HG03342 (cell line): Measurements from ENCODE around the gene TFF1.

ENCODE experiments used
- ATAC-seq: cut with Tn5 transposase; IDR thresholded peaks from one replicate; pipeline ENCODE4 v1.9.1; 2021; ENCODE audit warnings: mild to moderate bottlenecking, moderate library complexity; ENCODE audit not compliant: unreplicated experiment

The TFF1 gene

DNA sequence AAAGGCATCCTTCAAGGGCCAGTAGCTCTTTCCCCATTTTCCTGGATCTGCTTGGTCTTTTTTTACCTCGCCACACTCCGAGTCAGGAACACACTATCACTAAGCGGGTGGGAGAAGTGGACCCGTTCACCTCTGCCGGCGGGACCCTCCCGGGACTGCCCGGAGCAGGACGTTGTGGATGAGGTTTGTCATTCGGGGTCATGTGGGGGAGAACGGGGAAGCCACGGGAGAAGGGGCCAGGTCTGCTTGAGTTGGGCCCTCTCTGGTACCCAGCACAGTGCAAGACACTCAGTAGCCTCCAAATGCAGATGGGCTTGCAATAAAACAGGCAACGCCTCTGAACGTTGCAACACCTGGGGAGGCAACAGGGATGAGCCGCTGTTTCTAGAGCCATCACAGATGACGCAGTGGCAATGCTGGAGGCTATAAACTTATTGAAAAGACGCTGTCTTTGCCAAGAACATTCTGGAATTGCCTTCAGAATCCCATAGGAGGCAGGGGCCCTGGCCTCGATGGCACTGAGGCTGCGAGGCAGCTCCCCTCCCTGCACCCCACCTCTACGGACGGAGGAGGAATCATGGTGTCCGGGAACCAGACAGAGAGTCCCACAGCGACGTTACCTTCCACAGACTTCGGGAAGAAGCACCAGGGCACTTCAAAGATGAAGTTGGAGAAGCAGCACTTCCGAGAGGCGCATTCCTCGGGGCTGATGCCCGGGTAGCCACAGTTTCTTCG is 19.3 kb downstream of the TFF1 start:
- no peak for ATAC-seq

DNA sequence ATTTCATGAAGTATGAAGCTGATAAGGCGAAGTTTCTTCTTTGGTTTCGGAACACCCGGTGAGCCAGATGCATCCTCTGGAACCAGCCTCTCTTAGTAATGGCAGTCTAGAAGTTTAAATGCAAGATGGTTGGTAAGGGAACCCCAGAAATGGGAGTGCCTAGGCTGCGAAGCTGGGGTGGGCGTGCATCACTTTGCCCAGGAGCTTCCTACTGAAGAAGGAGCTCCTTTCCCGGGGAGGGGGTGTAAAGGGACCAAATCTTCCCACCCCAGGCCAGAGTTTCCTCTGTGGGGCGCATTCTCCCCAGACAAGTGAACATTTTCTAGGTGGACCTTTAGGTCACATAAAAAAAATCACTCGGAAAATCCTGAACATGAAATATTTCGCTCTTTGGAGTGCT is 19.9 kb downstream of the TFF1 start:
- ATAC-seq = no peak

DNA sequence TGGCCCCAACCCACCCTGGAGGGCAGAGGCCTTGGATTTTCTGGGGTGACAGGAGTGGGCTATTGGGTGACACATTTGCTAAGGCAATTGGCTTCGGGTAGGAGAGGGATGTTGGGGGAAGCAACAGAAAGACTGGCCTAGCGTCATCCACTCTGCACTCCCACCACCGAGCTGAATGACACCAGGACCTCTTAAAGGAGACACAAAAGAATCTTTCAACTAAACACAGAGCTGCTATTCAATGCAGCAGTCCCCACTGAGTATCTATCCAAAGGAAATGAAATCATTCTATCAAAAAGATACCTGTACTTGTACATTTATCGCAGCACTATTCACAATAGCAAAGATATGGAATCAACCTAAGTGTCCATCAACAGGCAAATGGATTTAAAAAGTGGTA is 21.7 kb downstream of the TFF1 start:
- ATAC-seq = no peak

DNA sequence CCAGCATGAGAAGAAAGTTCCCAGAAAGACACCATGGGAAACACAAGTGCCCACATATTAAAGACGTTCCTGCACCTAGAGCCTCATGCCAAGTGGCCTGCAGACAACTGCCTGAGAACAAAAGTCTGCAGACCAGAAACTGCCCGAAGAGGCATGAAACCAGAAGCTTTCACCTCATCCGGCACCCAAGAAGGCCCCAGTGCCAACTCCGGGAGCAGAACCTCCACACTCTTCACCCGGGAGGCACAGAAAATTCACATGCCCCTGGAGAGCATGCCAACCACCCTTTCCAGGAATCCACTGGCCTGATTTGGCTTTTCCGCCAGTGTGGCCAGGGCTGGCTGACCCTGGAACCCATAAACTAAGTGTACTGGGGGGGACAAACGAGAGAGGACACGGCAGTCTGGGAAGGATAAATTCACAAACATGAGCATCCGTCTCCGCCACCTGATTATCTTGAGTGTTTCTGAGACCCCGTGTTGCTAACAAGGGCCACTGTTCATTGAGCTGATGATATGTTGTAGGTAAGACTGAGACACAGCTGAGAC is 22.3 kb downstream of the TFF1 start:
- no peak for ATAC-seq

DNA sequence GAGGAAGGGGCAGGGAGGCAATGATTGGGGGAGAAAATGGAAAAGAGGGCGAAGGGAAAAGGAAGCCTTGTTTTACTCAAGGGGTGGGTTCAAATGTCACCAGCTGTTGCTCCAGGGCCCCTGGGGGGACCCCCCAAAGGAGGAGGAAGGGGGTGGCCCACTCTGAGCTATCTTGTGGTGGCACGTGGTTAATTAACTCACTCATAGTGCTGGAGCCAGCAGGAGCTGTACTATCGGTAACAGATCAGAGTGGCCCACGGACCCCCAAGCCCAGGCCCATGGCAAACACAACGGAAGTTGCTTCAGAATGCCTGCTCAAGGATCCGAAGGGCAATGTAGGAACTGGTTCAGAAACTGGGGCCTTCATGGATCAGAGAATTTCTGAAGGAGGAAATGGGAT is 22.8 kb downstream of the TFF1 start:
- no peak for ATAC-seq

DNA sequence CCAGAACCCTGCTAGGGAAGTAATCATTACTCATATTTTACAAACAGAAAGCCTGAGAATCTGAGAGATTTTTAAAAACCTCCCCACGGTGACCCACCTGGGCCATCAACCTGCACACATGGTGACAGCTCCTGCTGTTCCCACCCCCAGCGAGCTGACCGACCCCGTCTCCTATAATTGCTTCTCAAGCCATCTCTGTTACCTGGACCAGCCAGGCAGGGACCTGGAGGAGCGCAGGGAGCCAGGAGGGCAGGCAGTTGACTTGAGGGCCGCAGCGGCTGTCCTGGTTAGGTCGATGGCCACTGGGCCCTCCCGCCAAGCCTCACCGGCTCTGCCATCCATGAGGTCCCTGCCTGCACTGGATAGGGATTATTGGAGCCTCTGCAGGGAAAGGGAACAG is 23.2 kb downstream of the TFF1 start:
- no peak for ATAC-seq

DNA sequence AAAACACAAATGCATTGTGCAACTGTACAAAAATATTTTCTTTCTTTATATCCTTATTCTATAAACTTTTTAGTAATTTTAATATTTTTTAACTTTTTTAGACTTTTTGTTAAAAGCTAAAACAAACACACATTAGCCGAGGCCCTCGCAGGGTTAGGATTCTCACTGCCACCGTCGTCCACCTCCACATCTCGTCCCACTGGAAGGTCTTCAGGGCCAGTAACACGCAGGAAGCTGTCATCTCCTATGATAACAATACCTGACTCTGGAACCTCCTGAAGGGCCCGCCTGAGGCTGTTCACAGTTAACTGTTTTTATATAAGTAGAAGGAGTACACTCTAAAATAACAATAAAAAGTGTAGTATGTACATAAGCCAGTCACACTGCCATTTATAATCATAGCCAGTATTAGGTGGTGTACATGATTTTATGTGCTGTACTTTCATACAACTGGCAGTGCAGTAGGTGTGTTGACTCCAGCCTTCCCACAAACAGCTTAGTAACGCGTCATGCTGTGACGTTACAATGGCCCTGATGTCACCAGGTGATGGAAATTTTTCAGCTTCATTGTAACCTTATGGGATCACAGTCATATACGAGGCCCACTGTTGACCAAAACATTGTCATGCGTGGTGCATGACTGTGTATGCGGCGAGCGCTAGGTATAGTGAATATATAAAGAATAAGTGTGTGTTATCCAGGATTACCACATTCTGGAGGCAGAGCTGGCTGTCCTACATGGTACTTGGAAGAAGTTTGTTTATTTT is 24.4 kb downstream of the TFF1 start:
- no peak for ATAC-seq

DNA sequence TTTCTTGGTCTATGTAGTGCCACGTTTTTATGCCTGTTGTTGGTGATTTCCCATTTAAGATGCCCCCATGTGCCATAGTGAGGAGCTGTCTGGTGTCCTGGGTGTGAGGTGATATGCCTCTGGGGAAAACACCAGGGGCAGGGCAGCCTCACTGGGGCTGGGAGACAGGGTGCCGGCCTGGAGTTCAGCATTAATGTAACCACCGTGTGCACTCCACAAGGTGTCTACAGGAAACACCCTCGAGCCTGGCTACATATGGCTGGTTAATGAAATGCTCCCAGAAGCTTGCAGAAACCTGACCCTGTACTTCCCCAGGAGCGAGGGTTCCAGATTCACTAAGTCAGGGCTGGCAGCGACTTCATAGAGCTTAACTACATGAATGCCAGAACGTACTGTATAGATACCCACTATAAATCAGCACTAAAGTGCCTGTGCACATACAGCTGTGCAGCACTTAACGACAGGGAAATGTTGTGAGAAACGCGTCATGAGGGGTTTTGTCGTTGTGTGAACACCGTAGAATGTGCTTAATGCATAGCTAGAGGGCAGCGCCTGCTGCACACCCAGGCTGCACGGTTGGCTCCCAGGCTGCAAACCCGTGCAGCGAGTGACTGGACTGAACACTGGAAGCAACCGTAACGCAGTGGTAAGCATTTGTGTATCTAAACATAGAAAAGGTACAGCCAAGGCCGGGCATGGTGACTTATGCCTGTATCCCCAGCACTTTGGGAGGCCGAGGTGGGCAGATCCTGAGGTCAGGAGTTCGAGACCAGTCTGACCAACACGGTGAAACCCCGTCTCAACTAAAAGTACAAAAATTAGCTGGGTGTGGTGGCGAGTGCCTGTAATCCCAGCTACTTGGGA is 25.9 kb downstream of the TFF1 start:
- no peak for ATAC-seq

DNA sequence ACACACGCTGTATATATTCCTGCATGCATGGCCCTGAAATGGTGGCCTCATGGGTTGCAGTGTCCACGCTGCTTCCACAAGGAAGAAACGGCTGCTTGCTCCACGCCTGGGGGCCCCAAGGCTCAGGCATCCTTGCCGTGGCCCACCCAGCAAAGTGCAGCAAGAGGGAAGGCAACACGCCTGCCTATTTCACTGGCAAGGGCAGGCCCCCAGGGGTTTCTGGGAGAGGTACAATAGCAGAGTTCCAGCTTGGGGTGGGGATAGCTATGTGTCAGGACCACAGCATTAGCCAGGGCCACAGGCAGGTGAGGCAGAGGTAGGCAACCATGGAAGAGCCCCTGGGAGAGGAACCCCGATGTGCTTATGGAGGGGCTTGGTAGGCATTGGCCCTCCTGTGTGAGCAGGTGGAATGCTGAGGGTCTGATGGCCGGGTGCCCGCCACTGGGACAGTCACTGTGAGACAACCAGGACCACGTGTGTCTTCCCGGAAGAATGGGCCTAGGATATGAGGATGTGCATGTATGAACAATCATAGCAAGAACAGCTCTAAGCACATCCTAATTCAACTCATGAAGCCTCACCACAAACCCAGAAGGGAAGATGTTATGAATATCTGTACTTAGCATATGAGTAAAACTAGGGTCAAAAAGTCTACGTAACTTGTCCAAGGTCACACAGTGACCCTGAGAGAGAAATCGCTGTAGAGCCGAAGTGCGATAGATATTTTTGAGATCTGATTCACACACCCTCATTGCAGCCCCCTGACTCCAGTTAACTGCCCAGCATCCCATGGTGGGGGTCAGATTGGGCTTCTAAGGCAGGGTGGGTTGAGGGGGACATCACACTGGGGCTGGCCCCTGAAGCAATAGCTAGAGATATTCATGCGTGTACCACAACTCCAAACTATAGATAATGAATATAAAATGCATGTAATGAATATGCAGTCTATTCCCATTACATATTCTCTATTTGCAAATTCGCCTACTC is 27.3 kb downstream of the TFF1 start:
- no peak for ATAC-seq

DNA sequence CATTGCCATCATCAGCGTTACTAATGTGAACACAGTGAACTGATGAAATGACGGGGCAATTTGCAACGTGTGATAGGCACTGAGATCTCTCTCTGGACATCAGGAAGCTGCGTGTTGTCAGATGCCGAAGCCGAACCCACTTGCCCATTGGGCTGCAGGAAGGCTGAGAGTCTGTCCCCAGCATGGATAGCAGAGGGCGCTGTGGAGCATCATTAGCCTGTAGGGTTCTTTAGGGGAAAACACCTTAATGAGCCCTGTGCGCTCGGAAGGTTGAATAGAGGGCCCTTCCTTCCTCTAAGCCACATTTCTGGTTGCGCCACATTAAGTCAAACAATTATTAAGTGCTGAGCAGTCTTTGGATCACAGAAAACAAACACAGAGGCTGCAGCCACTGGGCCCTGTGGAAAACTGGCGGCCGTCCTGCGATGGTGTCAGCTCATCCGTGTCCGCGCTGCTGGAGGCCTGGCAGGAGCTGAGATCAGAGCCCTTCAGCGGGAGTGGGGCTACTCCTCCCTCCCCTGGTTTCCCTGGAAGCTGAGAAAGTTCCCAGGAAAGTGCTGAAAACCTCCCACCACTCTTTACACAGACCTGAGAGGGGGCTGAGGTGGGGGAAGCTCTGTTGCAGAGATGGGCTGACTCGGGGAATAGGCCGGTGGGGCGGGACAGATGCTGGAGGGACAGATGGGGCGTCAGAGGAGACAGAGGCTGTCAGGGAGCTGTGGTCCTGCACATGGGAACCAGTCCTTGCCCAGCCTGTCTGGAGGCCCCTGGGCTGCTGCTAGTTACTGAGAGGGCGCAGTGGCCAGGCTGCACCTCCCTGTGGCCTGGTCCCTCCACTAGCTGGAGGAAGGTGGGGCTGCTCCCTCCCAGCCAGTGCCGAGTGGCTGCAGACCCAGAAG is 28.3 kb downstream of the TFF1 start:
- ATAC-seq = peak; percentile 47

DNA sequence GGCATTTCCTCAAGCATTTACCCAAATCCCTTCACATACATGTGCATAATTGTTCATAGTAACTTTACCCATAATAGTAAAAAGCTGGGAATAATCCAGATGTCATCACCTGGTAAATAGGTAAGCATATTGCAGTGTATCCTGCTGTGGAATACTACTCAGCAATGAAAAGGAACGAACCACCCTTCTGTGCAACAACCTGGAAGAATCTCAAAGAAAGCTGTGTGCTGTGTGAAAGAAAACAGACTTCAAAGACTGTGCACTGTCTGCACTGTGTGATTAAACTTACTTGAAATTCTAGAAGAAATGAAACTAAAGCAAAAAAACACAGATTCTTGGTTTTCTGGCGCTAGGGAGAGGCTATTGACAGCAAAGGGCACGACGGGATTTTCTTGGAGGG is 29.1 kb downstream of the TFF1 start:
- no peak for ATAC-seq

DNA sequence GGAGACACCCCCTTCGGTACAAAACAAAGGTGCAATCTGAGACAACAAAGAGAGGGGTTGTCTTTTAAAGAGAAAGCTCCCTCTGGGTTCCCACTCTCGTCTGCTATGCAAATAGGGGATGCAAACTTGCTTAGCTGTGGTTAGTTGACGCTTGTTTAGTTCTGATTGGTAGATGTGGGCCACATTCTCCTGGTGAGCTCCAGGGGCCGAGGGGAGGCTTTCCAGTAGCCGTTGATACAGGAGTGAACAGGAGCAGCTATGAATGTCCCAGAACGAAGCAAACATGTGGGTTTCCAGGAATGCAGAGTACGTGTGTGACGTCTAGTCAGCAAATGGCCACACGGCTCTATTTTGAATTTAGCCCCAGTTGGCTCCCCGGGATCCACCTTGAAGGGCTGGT is 30.3 kb downstream of the TFF1 start:
- no peak for ATAC-seq

DNA sequence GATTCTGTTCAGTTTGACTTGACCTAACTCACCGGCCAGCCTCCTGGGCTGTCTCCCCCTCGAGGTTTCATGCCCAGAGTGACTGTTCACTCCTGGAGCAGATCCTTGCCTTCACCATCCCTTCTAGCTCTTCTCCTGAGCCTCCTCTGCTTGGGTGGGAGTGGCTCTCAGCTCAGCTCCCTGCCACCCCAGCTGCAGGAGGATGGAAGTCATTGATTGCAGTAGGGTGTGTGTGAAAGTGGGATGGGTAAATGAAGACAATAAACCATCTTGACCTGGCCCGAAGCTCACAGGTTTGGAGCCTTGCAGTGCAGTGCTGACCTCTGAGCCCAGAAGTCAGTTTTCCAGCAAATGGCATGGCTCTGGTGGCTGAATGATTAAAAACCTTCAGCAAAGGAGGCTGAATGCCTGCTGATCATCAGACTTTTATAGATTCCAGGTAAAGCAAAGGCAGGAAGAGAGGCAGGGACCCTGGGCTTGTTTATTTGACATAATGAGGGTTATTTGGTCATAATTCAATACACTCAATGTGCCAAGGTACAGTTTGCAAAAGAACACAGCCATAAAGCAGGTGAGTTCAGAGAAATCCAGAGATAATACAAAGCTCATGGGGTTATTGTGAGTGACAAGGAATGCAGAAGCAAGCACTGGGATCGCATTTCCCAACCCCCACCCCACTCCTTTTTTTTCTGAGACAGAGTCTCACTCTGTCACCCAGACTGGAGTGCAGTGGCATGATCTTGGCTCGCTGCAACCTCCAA is 33.6 kb downstream of the TFF1 start:
- ATAC-seq = no peak

DNA sequence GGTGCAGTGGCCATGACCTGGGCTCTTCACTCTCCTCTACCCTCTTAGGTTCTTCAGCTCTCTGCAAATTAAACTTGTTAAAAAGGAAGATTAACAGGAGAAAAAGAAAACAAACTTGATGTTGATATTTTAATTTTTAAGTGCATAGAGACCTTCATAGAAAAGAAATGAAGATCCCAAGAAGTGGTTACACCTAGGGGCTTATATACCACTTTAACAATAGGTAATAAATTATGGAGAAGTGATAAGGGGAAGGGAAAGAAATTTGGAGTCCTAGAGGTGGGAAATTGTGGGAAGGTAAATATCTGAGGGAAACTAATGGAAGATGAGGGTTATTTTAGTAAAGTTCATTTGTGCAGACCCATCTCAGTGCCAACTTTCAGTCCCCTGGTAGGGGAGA is 34.7 kb downstream of the TFF1 start:
- ATAC-seq = no peak

DNA sequence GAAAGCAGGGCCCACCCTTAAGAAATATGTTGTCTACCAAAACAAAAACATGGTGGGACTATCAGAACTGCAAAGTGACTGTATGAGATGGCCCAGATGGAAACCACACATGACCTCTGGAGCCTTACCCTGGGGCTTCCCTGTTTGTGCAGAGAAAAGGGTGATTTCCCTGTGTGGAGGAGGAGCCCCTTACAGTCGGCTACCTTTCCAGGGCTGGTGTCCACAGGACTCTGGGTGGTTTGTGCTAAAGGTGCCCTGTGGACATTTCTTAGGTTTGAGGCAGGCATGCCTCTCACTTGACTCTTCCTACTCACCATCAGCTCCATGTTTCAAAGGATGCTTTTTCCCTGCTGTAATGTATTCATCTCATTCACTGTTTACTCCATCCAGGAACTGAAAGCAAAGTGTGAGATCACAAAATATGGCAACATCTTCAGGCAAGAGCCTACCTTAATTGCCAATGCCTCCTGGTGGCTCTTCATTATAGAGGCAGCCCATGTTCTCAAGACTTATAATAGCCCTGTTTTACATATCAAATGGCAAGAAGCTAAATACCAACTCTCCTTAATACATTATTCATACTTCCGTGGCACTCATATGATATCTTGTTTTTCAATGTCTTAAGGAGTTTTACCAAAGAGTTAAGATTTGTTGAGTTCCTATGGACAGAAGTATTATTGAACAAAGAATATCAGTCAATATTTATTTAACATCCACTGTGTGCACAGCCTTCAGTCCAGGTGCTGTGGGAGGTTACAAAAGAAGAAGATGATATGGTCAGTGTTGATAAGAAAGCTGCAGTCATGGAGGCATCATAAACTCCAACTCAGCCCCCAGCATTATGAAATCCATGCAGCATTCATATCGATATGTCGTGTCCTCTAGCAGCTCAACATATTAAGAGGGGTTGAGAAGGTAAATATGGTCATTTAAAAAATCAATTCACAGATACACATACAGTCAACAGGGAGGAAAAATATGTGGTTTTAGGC is 35.7 kb downstream of the TFF1 start:
- ATAC-seq = no peak

DNA sequence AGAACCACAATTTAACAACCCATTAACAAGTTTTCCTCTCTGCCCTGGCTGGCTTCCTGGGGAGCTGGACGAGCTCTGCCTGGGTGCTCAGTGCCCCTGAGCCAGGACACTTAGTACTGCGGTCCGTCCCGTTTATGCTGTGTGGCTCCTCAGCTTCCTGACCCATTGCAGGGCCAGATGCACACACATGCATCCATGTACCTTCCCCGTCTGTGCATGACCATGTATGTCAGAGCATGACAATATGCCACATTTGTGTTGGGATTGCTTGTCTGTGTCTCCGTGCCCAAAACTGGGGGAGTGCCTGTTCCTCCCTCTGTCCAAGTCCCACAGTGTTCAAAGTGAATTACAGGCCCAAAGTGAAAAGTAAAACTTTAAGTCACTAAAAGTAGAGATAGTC is 41.4 kb downstream of the TFF1 start:
- no peak for ATAC-seq

DNA sequence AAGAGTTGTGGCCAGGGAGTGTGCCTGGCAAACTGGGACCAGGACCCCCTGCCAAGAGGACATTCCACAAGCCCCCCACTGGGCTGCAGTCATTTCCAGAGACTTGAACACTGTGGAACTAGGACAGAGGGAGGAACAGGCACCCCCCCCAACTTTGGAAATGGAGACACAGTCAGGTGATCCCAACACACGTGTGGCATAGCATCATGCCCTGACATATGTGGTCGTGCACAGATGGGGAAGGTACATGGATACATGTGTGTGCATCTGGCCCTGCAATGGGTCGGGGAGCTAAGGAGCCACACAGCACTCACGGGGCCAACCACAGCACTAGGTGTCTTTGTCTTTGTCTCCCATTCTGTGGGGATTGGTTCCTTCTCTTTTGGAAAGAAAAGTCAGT is 44.5 kb downstream of the TFF1 start:
- no peak for ATAC-seq
